Liver (tissue), 3 donors: Measurements from ENCODE around the gene TSPAN15.

Experiments used
- EGR1 ChIP-seq, 2 donors: IDR thresholded peaks; 2 replicates each; pipeline ENCODE4 v1.6.1; 2016 to 2018; ENCODE audit warnings: antibody characterized with exemption in 2 of 2, low read depth in 2 of 2
- FOXA2 ChIP-seq: IDR thresholded peaks from 2 replicates; pipeline ENCODE4 v1.6.1; 2016; ENCODE audit warnings: antibody characterized with exemption
- GABPA ChIP-seq, 2 donors: IDR thresholded peaks in 1 of 2; conservative IDR thresholded peaks in 1 of 2; 2 replicates each; pipeline ENCODE4 v1.6.1; 2016; ENCODE audit warnings: antibody characterized with exemption in 2 of 2, mild to moderate bottlenecking in 1 of 2, moderate library complexity in 1 of 2
- HNF4A ChIP-seq, 2 donors: conservative IDR thresholded peaks; 2 replicates each; pipeline ENCODE4 v1.6.1; 2016; ENCODE audit warnings: antibody characterized with exemption in 2 of 2, mild to moderate bottlenecking in 2 of 2
- NR2F2 ChIP-seq: IDR thresholded peaks from 2 replicates; pipeline ENCODE4 v1.6.1; 2016; ENCODE audit warnings: antibody characterized with exemption
- RAD21 ChIP-seq, 2 donors: IDR thresholded peaks; 2 replicates each; pipeline ENCODE4 v1.6.1; 2016; ENCODE audit warnings: antibody characterized with exemption in 2 of 2, mild to moderate bottlenecking in 2 of 2
- RXRA ChIP-seq, 2 donors: IDR thresholded peaks; 2 replicates each; pipeline ENCODE4 v1.6.1; 2017 to 2018; ENCODE audit warnings: antibody characterized with exemption in 2 of 2, mild to moderate bottlenecking in 1 of 2
- SP1 ChIP-seq: IDR thresholded peaks from 2 replicates; pipeline ENCODE4 v1.6.1; 2018; ENCODE audit warnings: antibody characterized with exemption, mild to moderate bottlenecking
- TAF1 ChIP-seq: conservative IDR thresholded peaks from 2 replicates; pipeline ENCODE4 v1.6.1; 2016; ENCODE audit warnings: antibody characterized with exemption, mild to moderate bottlenecking
- YY1 ChIP-seq: IDR thresholded peaks from 2 replicates; pipeline ENCODE4 v1.6.1; 2016; ENCODE audit warnings: antibody characterized with exemption, mild to moderate bottlenecking
- TF ChIP-seq, protein P1 (sequence below): fragments of 150-350 bp; IDR thresholded peaks from 2 replicates; pipeline ENCODE4 v1.5.1; 2017; ENCODE audit warnings: improper control_type of control experiment, low read depth, low read length; ENCODE audit not compliant: missing input control
- TF ChIP-seq, protein P2 (sequence below): IDR thresholded peaks from 2 replicates; pipeline ENCODE4 v1.6.1; 2016; ENCODE audit warnings: antibody characterized with exemption
- TF ChIP-seq, protein P3 (sequence below): IDR thresholded peaks from 2 replicates; pipeline ENCODE4 v1.6.1; 2016; ENCODE audit warnings: antibody characterized with exemption
- TF ChIP-seq, protein P4 (sequence below): IDR thresholded peaks from 2 replicates; pipeline ENCODE4 v1.6.1; 2016; ENCODE audit warnings: antibody characterized with exemption, mild to moderate bottlenecking
- donor health status: healthy.
- donor health status: healthy.

DNA sequence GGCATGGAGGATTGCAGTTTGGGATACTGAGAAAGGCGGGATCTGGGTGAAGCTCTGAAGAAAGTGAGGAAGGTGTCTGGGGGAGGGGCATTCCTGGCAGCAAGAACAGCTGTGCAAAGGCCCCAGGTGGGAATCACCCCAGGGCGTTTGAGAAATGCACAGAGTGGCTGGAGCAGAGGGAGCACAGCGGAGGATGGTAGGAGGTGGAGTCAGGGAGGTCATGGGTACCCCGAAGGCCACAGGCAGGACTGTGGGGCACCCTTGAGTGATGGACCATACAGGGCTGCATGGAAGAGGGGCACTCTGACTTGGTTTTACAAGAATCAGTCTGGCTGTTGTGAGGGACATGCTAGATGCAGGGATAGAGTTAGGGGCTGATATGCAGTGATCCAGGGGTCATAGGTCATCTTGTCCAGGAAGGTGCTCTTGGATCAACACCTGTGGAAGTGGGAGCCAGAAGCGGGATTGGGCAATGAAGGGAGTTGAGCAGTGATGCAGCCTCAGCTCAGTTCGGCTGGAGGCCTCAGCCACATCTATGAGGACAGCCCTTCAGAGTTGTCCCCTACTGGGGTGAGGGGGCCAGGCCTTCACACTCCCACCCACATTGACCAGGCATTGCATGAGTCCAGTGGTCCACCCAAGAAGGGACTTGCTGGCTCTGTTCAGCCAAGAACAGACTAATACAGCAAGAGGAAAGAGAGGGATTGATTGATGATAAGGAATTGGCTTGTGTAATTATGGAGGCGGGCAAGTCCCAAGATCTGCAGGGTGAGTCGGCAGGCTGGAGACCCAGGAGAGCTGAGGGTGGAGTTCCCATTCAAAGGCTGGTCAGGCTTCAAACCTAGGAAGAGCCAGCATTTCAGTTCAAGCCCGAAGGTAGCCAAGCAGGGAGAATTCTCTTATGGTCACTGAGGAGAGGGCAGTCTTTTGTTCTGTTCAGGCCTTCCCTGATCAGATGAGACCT, 48.7 kb downstream of the TSPAN15 start:
- TF ChIP-seq, protein P1, sequence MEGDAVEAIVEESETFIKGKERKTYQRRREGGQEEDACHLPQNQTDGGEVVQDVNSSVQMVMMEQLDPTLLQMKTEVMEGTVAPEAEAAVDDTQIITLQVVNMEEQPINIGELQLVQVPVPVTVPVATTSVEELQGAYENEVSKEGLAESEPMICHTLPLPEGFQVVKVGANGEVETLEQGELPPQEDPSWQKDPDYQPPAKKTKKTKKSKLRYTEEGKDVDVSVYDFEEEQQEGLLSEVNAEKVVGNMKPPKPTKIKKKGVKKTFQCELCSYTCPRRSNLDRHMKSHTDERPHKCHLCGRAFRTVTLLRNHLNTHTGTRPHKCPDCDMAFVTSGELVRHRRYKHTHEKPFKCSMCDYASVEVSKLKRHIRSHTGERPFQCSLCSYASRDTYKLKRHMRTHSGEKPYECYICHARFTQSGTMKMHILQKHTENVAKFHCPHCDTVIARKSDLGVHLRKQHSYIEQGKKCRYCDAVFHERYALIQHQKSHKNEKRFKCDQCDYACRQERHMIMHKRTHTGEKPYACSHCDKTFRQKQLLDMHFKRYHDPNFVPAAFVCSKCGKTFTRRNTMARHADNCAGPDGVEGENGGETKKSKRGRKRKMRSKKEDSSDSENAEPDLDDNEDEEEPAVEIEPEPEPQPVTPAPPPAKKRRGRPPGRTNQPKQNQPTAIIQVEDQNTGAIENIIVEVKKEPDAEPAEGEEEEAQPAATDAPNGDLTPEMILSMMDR = no peak
- TF ChIP-seq RAD21 (IDR thresholded peaks at IDR 0.05) = no peak
- no peak for TF ChIP-seq YY1
- no peak for TF ChIP-seq TAF1
- no peak for TF ChIP-seq GABPA (IDR thresholded peaks at IDR 0.05 in 1 of 2, conservative IDR thresholded peaks at IDR 0.05 in 1 of 2)
- TF ChIP-seq, protein P2, sequence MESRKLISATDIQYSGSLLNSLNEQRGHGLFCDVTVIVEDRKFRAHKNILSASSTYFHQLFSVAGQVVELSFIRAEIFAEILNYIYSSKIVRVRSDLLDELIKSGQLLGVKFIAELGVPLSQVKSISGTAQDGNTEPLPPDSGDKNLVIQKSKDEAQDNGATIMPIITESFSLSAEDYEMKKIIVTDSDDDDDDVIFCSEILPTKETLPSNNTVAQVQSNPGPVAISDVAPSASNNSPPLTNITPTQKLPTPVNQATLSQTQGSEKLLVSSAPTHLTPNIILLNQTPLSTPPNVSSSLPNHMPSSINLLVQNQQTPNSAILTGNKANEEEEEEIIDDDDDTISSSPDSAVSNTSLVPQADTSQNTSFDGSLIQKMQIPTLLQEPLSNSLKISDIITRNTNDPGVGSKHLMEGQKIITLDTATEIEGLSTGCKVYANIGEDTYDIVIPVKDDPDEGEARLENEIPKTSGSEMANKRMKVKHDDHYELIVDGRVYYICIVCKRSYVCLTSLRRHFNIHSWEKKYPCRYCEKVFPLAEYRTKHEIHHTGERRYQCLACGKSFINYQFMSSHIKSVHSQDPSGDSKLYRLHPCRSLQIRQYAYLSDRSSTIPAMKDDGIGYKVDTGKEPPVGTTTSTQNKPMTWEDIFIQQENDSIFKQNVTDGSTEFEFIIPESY = no peak
- TF ChIP-seq, protein P3, sequence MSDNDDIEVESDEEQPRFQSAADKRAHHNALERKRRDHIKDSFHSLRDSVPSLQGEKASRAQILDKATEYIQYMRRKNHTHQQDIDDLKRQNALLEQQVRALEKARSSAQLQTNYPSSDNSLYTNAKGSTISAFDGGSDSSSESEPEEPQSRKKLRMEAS = no peak
- no peak for TF ChIP-seq RXRA (IDR thresholded peaks at IDR 0.05)
- TF ChIP-seq, protein P4, sequence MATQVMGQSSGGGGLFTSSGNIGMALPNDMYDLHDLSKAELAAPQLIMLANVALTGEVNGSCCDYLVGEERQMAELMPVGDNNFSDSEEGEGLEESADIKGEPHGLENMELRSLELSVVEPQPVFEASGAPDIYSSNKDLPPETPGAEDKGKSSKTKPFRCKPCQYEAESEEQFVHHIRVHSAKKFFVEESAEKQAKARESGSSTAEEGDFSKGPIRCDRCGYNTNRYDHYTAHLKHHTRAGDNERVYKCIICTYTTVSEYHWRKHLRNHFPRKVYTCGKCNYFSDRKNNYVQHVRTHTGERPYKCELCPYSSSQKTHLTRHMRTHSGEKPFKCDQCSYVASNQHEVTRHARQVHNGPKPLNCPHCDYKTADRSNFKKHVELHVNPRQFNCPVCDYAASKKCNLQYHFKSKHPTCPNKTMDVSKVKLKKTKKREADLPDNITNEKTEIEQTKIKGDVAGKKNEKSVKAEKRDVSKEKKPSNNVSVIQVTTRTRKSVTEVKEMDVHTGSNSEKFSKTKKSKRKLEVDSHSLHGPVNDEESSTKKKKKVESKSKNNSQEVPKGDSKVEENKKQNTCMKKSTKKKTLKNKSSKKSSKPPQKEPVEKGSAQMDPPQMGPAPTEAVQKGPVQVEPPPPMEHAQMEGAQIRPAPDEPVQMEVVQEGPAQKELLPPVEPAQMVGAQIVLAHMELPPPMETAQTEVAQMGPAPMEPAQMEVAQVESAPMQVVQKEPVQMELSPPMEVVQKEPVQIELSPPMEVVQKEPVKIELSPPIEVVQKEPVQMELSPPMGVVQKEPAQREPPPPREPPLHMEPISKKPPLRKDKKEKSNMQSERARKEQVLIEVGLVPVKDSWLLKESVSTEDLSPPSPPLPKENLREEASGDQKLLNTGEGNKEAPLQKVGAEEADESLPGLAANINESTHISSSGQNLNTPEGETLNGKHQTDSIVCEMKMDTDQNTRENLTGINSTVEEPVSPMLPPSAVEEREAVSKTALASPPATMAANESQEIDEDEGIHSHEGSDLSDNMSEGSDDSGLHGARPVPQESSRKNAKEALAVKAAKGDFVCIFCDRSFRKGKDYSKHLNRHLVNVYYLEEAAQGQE = no peak
- TF ChIP-seq NR2F2 = no peak
- no peak for TF ChIP-seq SP1
- no peak for TF ChIP-seq HNF4A (conservative IDR thresholded peaks at IDR 0.05)
- TF ChIP-seq EGR1 (IDR thresholded peaks at IDR 0.05; ENCODE audit: low read depth in 2 of 2) = no peak
- TF ChIP-seq FOXA2 = no peak
